GM20431 (cell line): ENCODE measurements around the gene LHFPL2.

Experiments
- in situ Hi-C: fragments of 300-500 bp; cut with MseI, MboI; formaldehyde crosslinking; loops from one replicate; pipeline ENCODE4 v1.15.0; 2020; ENCODE audit warnings: low sequenced_read_pairs; ENCODE audit not compliant: unreplicated experiment

The LHFPL2 gene

DNA sequence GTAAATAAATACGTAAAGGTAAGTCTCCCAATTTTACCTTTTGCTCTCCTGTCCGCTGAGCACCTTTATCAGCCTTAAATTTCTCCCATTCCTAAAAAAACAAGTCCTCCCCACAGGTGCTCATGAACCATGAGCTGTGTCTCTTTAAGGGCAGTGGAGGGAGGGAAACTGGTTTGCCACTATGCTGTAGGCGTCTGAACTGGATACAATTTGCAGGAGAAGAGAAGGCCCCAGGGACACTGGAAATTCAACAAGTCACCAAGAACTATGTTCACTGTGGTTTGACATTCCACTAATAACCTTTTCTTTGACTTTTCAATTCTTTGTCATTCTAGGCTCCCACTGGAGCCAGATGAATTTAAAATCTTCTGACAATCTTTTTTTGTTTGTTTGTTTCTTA, 72.2 kb downstream of the LHFPL2 start:
- in situ Hi-C loops = no loop called here

GRCh38 chr5:78574731-78575161, 73.8 kb downstream of the LHFPL2 start:
- in situ Hi-C loops = no loop called here

DNA sequence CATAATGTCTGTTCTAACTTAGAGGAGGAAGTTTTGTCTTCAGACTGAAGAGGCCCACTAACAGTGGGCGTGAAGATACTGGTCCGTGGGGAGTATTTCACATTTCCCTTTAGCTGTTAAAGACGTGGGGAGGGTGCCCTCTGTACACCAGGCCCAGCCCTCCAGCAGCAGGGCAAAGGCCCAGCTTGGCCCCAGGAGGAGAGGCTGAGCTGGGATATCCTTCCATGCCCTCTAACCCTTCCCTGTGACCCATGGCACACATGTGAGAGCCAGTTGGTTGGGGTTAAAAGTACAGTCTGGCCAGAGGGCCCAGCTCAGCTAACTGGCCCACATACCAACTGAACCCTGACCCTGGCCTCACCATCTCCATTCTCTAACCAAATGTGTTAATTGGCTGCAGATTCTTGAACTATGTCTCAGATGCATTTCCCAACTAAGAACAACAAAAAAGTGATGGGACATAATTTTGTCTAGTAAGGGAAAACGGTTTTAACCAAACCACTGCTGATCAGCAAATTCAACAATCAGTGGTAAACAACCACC, 74.4 kb downstream of the LHFPL2 start:
- in situ Hi-C loops = no loop called here

DNA sequence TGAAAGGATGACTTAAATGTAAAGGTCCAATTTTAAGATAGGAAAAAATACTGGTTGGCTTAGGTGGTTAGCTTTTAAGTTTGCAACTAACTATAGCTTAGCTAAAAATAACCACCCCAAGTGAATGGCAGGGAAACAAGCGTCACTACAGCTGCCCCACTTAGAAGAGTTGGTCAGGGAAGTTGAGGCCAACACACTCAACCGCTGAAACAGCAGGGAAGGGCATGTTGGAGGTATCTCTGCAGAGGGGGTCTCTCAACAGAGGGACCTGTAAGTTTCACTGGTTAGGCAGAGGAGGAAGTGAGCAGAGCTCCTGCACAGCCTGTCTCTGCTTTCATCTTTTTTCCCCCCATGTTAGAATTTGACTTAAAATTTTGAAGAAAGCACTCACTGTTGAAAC, 75.3 kb downstream of the LHFPL2 start:
- in situ Hi-C loops = no loop called here

GRCh38 chr5:78570646-78571045, 77.9 kb downstream of the LHFPL2 start:
- in situ Hi-C loops = no loop called here

GRCh38 chr5:78569441-78569840, 79.1 kb downstream of the LHFPL2 start:
- in situ Hi-C loops = no loop called here

DNA sequence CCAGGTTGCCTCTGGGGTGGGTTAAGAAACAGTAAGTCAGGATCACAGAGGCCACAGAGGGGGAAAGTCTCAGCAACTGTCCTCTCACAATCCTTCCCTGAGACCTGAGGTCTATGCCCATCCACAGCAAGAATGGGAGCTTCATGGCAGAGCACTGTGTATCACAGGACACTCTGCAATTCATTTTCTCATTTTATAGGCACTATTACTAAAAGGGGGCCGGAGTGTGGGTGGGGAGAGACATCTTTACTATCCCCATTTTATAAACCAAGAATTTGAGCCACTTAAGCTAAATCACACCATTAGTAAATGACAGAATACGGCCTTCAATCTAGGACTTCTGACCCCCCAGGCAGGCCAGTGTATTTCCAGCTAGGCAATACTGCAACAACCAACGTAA, 79.9 kb downstream of the LHFPL2 start:
- in situ Hi-C loops = no loop called here

DNA sequence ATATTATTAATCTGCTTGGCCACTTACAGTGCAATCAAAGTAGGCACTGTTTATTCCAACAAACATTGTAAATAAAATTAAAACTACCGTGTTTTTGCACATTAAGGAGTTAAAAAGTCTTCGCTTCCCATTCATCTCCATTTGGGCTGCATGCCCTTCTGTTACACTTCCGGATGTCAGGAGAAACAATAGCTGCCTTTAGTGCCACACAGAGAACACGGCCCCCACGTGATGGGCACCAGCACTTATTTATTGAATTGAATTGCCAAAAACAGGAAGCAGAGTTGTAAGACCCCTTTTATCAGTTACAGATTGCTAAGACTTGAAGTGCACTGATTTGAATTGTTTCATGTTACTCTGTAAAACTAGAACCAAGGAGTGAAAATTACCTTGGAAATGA, 80.4 kb downstream of the LHFPL2 start:
- in situ Hi-C loops = no loop called here

DNA sequence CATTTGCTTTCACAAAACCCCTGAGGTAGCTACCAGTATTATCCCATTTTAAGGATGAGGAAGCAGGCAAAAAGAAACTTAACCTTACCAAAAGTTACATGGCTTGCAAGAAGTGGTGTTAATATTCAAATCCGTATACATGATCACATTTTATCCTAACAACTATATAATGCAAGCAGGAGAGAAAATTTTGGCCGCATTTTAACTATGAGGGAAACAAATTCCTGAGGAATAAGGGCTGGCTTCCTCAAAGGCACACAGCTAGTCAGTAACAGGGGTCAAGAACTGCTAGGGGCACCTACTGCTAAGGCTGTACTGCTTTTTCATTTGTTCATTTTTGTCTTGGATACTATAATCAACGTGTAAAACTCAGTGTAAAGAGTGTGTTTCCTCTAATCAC, 81.0 kb downstream of the LHFPL2 start:
- in situ Hi-C loops = no loop called here

- in situ Hi-C loops = no loop called here
Measured at GRCh38 chr5:78566747-78567425, 81.7 kb downstream of the LHFPL2 start.

GRCh38 chr5:78565395-78565794, 83.2 kb downstream of the LHFPL2 start:
- in situ Hi-C loops = no loop called here

GRCh38 chr5:78563621-78564020, 85.0 kb downstream of the LHFPL2 start:
- in situ Hi-C loops = no loop called here

GRCh38 chr5:78562714-78563330, 85.8 kb downstream of the LHFPL2 start:
- in situ Hi-C loops = no loop called here

DNA sequence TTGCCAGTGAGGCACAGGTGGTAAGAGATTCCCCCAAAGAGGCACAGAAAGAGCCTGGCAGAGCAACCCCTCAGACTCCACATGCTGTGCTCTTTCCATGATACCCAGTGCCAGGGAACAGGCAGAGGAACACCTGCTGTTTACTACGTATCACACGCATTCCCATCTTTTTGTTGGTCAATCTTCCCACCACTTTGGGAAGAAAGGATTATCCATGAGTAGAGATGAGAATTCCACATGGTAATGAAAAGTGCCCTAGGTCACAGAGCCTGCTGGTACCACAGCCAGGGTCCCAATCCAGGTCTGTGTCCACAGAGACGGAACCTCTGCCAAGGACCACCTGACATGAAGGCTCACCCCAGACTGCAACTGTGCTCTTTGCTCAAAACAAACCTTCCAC, 86.6 kb downstream of the LHFPL2 start:
- in situ Hi-C loops = no loop called here

DNA sequence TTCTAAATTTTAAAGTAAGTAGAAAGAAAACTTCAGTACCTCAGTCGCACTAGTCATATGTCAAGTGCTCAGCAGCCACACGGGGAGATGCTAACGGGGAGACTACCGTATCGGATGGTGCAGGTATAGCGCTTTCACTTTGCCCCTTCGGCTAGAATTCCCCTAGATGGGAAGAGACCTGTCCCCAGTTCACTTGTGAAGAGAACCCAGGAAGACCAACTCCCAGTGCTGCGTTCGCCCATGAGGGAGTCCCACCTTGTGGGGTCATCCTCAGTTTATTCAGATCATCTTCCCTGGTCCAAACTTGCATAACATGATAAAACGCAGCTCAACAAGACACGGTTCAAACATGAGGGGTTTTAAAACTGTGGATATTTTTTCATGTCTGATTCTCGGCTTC, 87.3 kb downstream of the LHFPL2 start:
- in situ Hi-C loops = no loop called here

DNA sequence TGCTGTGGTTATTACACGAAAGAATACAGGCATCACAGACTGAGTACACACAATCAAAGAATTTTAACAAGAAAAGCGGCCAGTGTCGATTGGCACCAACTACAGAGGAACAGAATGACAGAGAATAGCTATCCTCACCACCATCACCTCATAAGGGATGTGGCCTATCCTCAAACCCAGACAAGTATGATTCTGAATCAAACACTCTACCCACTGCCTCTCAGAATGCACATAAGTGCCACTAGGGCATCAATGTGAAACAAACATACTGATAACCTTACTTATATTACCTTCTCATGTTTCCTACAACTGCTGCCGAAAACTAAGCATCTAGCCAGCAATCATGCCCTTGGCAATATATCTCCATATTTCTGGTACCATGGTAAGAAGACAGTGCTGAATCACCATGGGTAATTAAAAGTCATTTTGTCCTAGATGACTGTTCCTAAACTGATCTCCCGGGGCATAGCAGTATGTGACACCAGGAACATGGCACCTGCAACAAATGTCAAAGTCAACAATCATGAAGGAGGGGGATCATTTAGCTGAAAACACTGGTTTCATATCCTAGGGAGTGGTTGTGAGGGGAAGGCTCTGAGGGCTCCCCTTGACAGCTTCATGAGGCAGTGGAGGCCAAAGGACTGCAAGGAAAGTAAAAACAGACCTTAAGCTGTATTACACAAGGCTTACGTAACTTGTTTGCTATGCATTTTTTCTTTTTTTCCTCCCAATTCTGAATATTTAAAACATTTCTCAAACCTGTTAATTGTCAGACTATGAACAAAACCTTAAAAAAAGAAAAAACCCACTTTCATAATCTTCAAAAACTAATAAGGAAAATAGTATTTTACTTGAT, 88.3 kb downstream of the LHFPL2 start:
- in situ Hi-C loops = no loop called here

- in situ Hi-C loops = no loop called here
Measured at GRCh38 chr5:78557601-78558000, 91.0 kb downstream of the LHFPL2 start.

DNA sequence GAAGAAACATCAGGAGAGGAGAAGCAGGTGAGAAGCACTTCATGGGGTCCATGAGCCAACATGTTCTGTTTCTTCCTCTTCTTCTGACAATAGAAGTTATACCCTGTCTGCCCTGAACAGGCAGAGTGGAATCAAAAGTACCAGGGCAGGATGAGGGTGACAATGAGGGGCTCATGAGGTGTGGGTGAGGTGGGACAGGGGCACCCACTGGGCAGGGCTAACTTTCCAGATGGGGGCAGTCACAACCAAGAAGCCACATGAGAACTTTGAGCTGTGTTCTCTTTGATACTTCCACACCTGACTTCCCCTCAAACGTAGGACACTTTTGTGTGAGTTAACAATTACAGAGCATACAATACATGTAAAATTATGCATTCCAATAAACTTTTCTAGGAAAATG, 92.7 kb downstream of the LHFPL2 start:
- in situ Hi-C loops = no loop called here

DNA sequence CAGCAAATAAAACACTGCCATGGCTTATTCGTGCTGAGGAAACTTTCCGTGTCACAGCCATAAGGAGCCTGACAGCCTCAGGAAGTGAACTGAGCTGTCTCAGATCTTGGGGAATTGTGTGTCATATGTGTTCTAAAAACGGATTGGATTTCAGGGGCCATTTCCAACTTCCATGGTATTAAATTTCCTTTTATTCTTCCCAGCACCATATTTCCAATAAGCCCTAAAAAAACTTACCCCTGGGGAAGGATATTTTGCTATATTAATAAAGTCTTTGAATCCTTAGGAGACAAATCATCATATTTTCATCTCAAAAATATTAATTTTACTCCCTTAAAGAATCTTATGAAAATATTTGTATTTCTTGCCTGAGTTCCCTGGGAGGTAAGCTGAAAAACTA, 93.9 kb downstream of the LHFPL2 start:
- in situ Hi-C loops = no loop called here

- in situ Hi-C loops = no loop called here
Measured at GRCh38 chr5:78553580-78554353, 94.8 kb downstream of the LHFPL2 start.
